GM12878 (cell line): ENCODE results near the gene ATP13A5. TPM values are rescaled to one million over a fixed set of nuclear protein-coding genes. Genes with fewer than 3 reads are reported as not detected.

Experiments
- ATAC-seq: fragments of 200-7000 bp; cut with Tn5 transposase; 3 replicates; pipeline ENCODE4 v1.9.1; 2020; ENCODE audit warnings: mild to moderate bottlenecking, moderate library complexity
- BruUV-seq: library from RNA; stranded (reverse); fragments of 400-500 nt; replicated peaks from 2 replicates; lab custom pipeline; 2021; lab: Mats Ljungman, UMichigan
- CTCF ChIA-PET: fragments of 300-600 bp; sonication (Branson Sonifier 250); formaldehyde crosslinking; extraction: SDS; loops from one replicate; lab custom pipeline; 2021; ENCODE audit warnings: inconsistent platforms; lab: Yijun Ruan, JAX
- POLR2A ChIA-PET: fragments of 350-600 bp; formaldehyde crosslinking; extraction: SDS; loops from one replicate; lab custom pipeline; 2021; ENCODE audit warnings: inconsistent platforms; lab: Charles Lee
- RAD21 ChIA-PET: fragments of 300-600 bp; sonication (Branson Sonifier 250); formaldehyde crosslinking; loops from one replicate; lab custom pipeline; 2023; ENCODE audit warnings: antibody characterized with exemption; ENCODE audit not compliant: unreplicated experiment; lab: Charles Lee
- SMC1A ChIA-PET: fragments of 300-600 bp; sonication (Branson Sonifier 250); formaldehyde crosslinking; loops from one replicate; lab custom pipeline; 2023; ENCODE audit not compliant: unreplicated experiment, uncharacterized antibody; lab: Charles Lee
- DNase-seq: peaks from one replicate; pipeline ENCODE4 v3.0.0-alpha.2; 2011; ENCODE audit warnings: low read depth, low spot score
- FAIRE-seq: peaks from 3 replicates; lab custom pipeline; 2011; peaks lifted over from hg19 to GRCh38; lab: Jason Lieb, UNC
- H2AFZ ChIP-seq: 2 replicates; pipeline ENCODE4 v1.6.0; 2011; ENCODE audit warnings: low read depth, low read length, control low read depth; ENCODE audit not compliant: control insufficient read depth
- H3K27ac ChIP-seq: 2 replicates; pipeline ENCODE4 v1.5.1; 2011; ENCODE audit warnings: control low read depth; ENCODE audit not compliant: control insufficient read depth, insufficient read depth
- H3K27me3 ChIP-seq, 2 experiments: replicated peaks in 1 of 2; 2 replicates each; pipeline versions ENCODE4 v1.6.0 to v1.6.1; 2011; ENCODE audit warnings: low read length in 1 of 2; ENCODE audit not compliant: control insufficient read depth in 2 of 2, insufficient read depth in 2 of 2
- H3K36me3 ChIP-seq, 2 experiments: 2 replicates each; pipeline ENCODE4 v1.5.1; 2011; ENCODE audit warnings: low read length in 1 of 2; ENCODE audit not compliant: control insufficient read depth in 2 of 2, insufficient read depth in 2 of 2
- H3K4me1 ChIP-seq: 2 replicates; pipeline ENCODE4 v1.6.1; 2011; ENCODE audit warnings: mild to moderate bottlenecking, low read length, moderate library complexity, mixed read lengths; ENCODE audit not compliant: control insufficient read depth, insufficient read depth
- H3K4me2 ChIP-seq: 2 replicates; pipeline ENCODE4 v1.6.0; 2011; ENCODE audit warnings: control low read depth; ENCODE audit not compliant: control insufficient read depth, insufficient read depth
- H3K4me3 ChIP-seq: fragments of 200-600 bp; sonication (generic); 2 replicates; pipeline ENCODE4 v1.5.1; 2016
- H3K79me2 ChIP-seq: 2 replicates; pipeline ENCODE4 v1.6.0; 2011; ENCODE audit warnings: low read length; ENCODE audit not compliant: control insufficient read depth, insufficient read depth
- H3K9ac ChIP-seq: 2 replicates; pipeline ENCODE4 v1.8.0; 2011; ENCODE audit warnings: low read length, control low read depth, mixed read lengths; ENCODE audit not compliant: control insufficient read depth, insufficient read depth
- H3K9me3 ChIP-seq: replicated peaks from 3 replicates; pipeline ENCODE4 v1.5.1; 2011; ENCODE audit warnings: mild to moderate bottlenecking, low read length; ENCODE audit not compliant: control insufficient read depth, insufficient read depth
- H4K20me1 ChIP-seq: 2 replicates; pipeline ENCODE4 v1.6.0; 2011; ENCODE audit not compliant: control insufficient read depth, insufficient read depth
- CBX5 ChIP-seq: sonication (generic); IDR thresholded peaks from 2 replicates; pipeline ENCODE4 v1.6.1; 2016; ENCODE audit warnings: low read depth, moderate library complexity, mild to moderate bottlenecking, inconsistent platforms
- HDGF ChIP-seq: fragments of 450-650 bp; IDR thresholded peaks from 2 replicates; pipeline ENCODE4 v1.6.1; 2016; ENCODE audit warnings: antibody characterized with exemption
- MTA2 ChIP-seq: fragments of 450-650 bp; IDR thresholded peaks from 2 replicates; pipeline ENCODE4 v1.6.1; 2016; ENCODE audit warnings: low read depth, mild to moderate bottlenecking, moderate library complexity
- RELA ChIP-seq: fragments of 450-650 bp; IDR thresholded peaks from 2 replicates; pipeline ENCODE4 v1.8.0; 2014; ENCODE audit warnings: borderline replicate concordance; ENCODE audit not compliant: partially characterized antibody
- RUNX3 ChIP-seq: IDR thresholded peaks from 2 replicates; pipeline ENCODE4 v1.6.1; 2012; ENCODE audit warnings: low read length, inconsistent platforms
- ZSCAN29 ChIP-seq: fragments of 450-650 bp; IDR thresholded peaks from 2 replicates; pipeline ENCODE4 v1.6.1; 2017; ENCODE audit warnings: mild to moderate bottlenecking, moderate library complexity
- WGBS: methylation state at CpG from one replicate; pipeline ENCODE4 v1.1.6; 2016; ENCODE audit warnings: low lambda C conversion rate; ENCODE audit not compliant: insufficient replicate concordance, insufficient coverage; ENCODE audit errors: missing lambda C conversion rate; 5-methylcytosine and 5-hydroxymethylcytosine counted together
- in situ Hi-C: fragments of 300-500 bp; cut with MboI; formaldehyde crosslinking; loops from 9 replicates; pipeline ENCODE4 v1.14.3; 2018; ENCODE audit warnings: mixed read lengths
- intact Hi-C: fragments of 100-400 bp; cut with micrococcal nuclease; formaldehyde crosslinking; loops from one replicate; pipeline ENCODE4 v1.14.2; 2022; ENCODE audit not compliant: unreplicated experiment
- polyA plus RNA-seq, 11 experiments: library from polyadenylated mRNA; depleted of rRNA in 4 of 11; unstranded in 6 of 11; stranded (reverse) in 5 of 11; fragments of >200 nt; fragmentation: Nextera tagmentation in 4 of 11; fragmentation: Illumina TruSeq in 1 of 11; extraction: Ambion mirVana in 4 of 11; extraction: Trizol in 1 of 11; gene quantifications; 1 replicate in 1 of 11; 2 replicates in 10 of 11; pipeline versions ENCODE4 v1.2.1 to v1.2.3, GENCODE V29; 2011 to 2016; ENCODE audit warnings: inconsistent platforms in 2 of 11, missing spikeins in 2 of 11, low read depth in 1 of 11
- total RNA-seq, 4 experiments: library from RNA; depleted of rRNA in 3 of 4; stranded (reverse); fragments of >200 nt in 3 of 4; fragmentation: Illumina TruSeq in 1 of 4; extraction: Trizol in 1 of 4; gene quantifications; 2 replicates each; pipeline versions ENCODE4 v1.2.1 to v1.2.3, GENCODE V29; 2013 to 2021
- TF ChIP-seq, protein P1 (sequence below): fragments of 450-650 bp; IDR thresholded peaks from 2 replicates; pipeline ENCODE4 v1.6.1; 2017; ENCODE audit warnings: mild to moderate bottlenecking
- TF ChIP-seq, protein P2 (sequence below): IDR thresholded peaks from 2 replicates; pipeline ENCODE4 v1.6.1; 2011; ENCODE audit warnings: mild to moderate bottlenecking, low read depth, low read length, moderate library complexity; ENCODE audit not compliant: insufficient replicate concordance
- TF ChIP-seq, protein P3 (sequence below): fragments of 450-650 bp; IDR thresholded peaks from 2 replicates; pipeline ENCODE4 v1.6.1; 2017; ENCODE audit warnings: mild to moderate bottlenecking, moderate library complexity

The ATP13A5 gene
- total and polyA plus RNA-seq, 10 of the 15 experiments (the other 5 are each of a cell fraction or from before 2014, with no cell fraction given): not detected

DNA sequence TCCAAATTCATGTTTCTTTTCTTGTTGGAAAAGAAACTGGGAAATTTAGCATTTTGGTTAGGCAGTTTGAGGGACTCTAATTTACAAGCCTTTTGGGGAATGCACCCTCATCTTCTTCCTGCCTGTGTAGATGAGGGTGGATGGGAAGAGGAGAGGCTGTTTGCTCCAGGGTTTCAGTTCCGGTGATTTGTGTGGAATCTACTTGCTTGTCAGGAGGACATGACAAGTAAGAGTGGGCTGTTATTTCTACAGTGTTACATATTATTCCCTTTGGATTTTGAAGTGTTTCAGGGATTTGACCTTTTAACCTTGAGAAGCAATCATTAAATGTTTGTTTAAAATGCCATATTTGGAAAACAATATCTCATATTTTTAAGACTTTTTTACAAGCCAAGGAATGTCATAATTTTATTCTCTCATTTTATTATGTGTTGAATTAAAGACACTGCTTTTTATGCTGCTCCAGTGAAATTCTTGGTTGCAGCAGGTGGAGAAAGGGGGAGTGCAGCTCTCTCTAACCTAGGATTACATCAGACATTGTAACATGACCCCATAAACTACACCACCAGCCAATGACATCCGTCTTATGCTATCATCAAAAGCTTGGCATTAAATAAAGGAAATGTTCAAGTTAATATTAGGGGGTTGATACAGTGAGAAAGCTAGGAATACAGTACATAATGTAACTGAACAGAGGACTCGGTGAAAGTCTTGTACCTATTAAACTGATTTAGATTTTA is 107.3 kb downstream of the ATP13A5 start:
- Histone ChIP-seq H2AFZ (no peak overlapping the region), H3K9me3 (no peaks in the 10 kb centered on the region), H3K27me3 (no peaks in the 10 kb centered on the region), H3K9ac (no peak overlapping the region), H4K20me1 (no peaks in the 10 kb centered on the region), H3K27ac (no peak overlapping the region), H3K4me2 (no peak overlapping the region), H3K4me3 (no peak overlapping the region), H3K4me1 (no peaks in the 10 kb centered on the region), H3K79me2 (no peaks in the 10 kb centered on the region), H3K36me3 (no peaks in the 10 kb centered on the region)
- POLR2A ChIA-PET: no interaction called here
- FAIRE-seq: no peak
- 48% methylated on average over 3 of the region's 3 CpGs for WGBS
- no peak for DNase-seq
- no peak for TF ChIP-seq CBX5
- no peak for TF ChIP-seq MTA2
- intact Hi-C loops: no loop called here
- no TSS peak for BruUV-seq
- CTCF ChIA-PET: no interaction called here
- ATAC-seq: no peak
- RAD21 ChIA-PET: no interaction called here
- SMC1A ChIA-PET: interaction anchor here (1.1 kb wide), 1 partner anchor 30 kb away, joined by 3 read pairs; no protein-coding TSS in a partner anchor
- in situ Hi-C loops: no loop called here

DNA sequence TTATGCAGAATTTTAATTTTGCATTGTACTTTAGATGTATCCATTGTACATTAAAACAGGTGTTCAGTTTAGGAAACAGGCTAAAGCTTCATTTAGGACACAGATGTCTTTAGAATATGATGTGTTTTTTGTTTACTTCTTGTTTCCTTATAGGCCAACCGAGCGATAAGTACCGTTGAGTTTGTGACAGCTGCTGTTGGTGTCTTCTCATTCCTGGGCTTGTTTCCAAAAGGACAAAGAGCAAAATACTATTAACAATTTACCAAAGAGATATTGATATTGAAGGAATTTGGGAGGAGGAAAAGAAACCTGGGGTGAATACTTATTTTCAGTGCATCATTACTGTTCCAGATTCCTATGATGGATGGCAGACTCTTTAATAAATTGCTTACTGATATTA is 108.1 kb downstream of the ATP13A5 start:
- Histone ChIP-seq H3K9ac (no peak overlapping the region), H4K20me1 (no peaks in the 10 kb centered on the region), H3K4me1 (no peaks in the 10 kb centered on the region), H3K27me3 (no peaks in the 10 kb centered on the region), H3K9me3 (no peaks in the 10 kb centered on the region), H3K36me3 (no peaks in the 10 kb centered on the region), H2AFZ (no peak overlapping the region), H3K27ac (no peak overlapping the region), H3K4me3 (no peak overlapping the region), H3K79me2 (no peaks in the 10 kb centered on the region), H3K4me2 (no peak overlapping the region)
- ChIA-PET CTCF (no interaction called here), POLR2A (no interaction called here), RAD21 (no interaction called here), SMC1A (no interaction called here)
- in situ Hi-C loops: no loop called here
- FAIRE-seq (no peak), ATAC-seq (no peak), DNase-seq (no peak)
- intact Hi-C loops: no loop called here
- 40% methylated on average over 3 of the region's 3 CpGs for WGBS
- no TSS peak for BruUV-seq
- TF ChIP-seq, protein P1, sequence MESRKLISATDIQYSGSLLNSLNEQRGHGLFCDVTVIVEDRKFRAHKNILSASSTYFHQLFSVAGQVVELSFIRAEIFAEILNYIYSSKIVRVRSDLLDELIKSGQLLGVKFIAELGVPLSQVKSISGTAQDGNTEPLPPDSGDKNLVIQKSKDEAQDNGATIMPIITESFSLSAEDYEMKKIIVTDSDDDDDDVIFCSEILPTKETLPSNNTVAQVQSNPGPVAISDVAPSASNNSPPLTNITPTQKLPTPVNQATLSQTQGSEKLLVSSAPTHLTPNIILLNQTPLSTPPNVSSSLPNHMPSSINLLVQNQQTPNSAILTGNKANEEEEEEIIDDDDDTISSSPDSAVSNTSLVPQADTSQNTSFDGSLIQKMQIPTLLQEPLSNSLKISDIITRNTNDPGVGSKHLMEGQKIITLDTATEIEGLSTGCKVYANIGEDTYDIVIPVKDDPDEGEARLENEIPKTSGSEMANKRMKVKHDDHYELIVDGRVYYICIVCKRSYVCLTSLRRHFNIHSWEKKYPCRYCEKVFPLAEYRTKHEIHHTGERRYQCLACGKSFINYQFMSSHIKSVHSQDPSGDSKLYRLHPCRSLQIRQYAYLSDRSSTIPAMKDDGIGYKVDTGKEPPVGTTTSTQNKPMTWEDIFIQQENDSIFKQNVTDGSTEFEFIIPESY: no peak
- TF ChIP-seq, protein P2, sequence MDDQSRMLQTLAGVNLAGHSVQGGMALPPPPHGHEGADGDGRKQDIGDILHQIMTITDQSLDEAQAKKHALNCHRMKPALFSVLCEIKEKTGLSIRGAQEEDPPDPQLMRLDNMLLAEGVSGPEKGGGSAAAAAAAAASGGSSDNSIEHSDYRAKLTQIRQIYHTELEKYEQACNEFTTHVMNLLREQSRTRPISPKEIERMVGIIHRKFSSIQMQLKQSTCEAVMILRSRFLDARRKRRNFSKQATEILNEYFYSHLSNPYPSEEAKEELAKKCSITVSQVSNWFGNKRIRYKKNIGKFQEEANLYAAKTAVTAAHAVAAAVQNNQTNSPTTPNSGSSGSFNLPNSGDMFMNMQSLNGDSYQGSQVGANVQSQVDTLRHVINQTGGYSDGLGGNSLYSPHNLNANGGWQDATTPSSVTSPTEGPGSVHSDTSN: no peak
- TF ChIP-seq RELA: no peak
- no peak for TF ChIP-seq ZSCAN29
- TF ChIP-seq RUNX3: no peak
- TF ChIP-seq HDGF: no peak
- TF ChIP-seq, protein P3, sequence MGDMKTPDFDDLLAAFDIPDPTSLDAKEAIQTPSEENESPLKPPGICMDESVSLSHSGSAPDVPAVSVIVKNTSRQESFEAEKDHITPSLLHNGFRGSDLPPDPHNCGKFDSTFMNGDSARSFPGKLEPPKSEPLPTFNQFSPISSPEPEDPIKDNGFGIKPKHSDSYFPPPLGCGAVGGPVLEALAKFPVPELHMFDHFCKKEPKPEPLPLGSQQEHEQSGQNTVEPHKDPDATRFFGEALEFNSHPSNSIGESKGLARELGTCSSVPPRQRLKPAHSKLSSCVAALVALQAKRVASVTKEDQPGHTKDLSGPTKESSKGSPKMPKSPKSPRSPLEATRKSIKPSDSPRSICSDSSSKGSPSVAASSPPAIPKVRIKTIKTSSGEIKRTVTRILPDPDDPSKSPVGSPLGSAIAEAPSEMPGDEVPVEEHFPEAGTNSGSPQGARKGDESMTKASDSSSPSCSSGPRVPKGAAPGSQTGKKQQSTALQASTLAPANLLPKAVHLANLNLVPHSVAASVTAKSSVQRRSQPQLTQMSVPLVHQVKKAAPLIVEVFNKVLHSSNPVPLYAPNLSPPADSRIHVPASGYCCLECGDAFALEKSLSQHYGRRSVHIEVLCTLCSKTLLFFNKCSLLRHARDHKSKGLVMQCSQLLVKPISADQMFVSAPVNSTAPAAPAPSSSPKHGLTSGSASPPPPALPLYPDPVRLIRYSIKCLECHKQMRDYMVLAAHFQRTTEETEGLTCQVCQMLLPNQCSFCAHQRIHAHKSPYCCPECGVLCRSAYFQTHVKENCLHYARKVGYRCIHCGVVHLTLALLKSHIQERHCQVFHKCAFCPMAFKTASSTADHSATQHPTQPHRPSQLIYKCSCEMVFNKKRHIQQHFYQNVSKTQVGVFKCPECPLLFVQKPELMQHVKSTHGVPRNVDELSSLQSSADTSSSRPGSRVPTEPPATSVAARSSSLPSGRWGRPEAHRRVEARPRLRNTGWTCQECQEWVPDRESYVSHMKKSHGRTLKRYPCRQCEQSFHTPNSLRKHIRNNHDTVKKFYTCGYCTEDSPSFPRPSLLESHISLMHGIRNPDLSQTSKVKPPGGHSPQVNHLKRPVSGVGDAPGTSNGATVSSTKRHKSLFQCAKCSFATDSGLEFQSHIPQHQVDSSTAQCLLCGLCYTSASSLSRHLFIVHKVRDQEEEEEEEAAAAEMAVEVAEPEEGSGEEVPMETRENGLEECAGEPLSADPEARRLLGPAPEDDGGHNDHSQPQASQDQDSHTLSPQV: no peak
